GDM1 (cell line): ENCODE data around the gene LRRC18.

ENCODE experiments used
- DNase-seq: peaks from one replicate; lab custom pipeline; 2025; lab: John Stamatoyannopoulos, UW

LRRC18 gene

DNA sequence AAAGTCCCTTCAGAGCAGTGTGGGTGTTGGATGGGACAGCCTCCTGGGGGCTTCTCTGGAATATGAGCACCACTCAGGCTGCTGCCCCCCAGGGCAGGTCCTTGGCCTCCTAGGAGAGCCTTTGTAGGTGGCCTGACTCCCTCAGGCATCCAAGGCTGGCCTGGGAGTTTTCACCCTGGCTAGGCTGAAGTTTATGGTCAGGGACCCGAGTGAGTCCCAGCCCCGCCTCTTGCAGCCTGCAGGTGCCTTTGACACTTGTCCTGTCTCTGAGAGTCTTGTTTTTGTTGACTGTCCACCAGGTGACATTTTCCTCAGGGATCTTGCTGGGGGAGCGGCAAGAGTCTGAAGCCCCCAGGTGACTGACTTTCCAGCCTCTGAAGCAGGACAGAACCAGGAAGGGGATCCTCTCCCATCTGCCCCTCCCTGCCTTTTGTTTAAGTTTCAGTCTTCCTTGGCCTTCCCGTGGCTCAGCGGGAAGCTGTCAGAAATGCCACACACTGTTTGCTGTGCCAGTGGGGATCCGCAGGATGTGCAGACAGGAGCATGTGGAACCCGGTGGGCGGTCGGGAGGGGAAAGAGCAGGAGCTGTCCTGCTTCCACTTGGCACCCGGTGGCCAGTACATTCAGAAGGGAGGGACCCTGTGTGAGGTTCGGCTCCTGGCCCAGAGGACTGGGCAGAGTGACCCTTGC is 59.5 kb downstream of the LRRC18 start:
- DNase-seq: no peak

GRCh38 chr10:48879451-48879850 is 60.2 kb downstream of the LRRC18 start:
- DNase-seq: no peak

- no peak for DNase-seq
Measured at GRCh38 chr10:48878091-48878490, 61.5 kb downstream of the LRRC18 start.

GRCh38 chr10:48872234-48872633 is 67.4 kb downstream of the LRRC18 start:
- DNase-seq: no peak
